H7 (cell line): Measurements from ENCODE around the gene DHFR. TPM values are rescaled to one million over a fixed set of nuclear protein-coding genes. Genes with fewer than 3 reads are reported as not detected.

Source experiments
- DNase-seq: peaks from one replicate; pipeline ENCODE4 v3.0.0; 2012
- H3K27me3 ChIP-seq: 2 replicates; pipeline ENCODE4 v1.6.0; 2011; ENCODE audit warnings: mild to moderate bottlenecking, low read length; ENCODE audit not compliant: control insufficient read depth, insufficient read depth
- H3K36me3 ChIP-seq: replicated peaks from 2 replicates; pipeline ENCODE4 v1.5.1; 2011; ENCODE audit warnings: low read length; ENCODE audit not compliant: control insufficient read depth, insufficient read depth
- H3K4me3 ChIP-seq: 2 replicates; pipeline ENCODE4 v1.5.1; 2011; ENCODE audit warnings: low read depth, mild to moderate bottlenecking, control low read depth, low read length, moderate library complexity; ENCODE audit not compliant: insufficient read depth
- total RNA-seq: library from RNA; depleted of rRNA; stranded (reverse); fragments of >200 nt; shearing (Covaris generic); gene quantifications from 2 replicates; pipeline ENCODE4 v1.2.3, GENCODE V29; 2014; rRNA removed

The DHFR gene
- total RNA-seq: 63.1 and 67.6 TPM in 2 replicates

DNA sequence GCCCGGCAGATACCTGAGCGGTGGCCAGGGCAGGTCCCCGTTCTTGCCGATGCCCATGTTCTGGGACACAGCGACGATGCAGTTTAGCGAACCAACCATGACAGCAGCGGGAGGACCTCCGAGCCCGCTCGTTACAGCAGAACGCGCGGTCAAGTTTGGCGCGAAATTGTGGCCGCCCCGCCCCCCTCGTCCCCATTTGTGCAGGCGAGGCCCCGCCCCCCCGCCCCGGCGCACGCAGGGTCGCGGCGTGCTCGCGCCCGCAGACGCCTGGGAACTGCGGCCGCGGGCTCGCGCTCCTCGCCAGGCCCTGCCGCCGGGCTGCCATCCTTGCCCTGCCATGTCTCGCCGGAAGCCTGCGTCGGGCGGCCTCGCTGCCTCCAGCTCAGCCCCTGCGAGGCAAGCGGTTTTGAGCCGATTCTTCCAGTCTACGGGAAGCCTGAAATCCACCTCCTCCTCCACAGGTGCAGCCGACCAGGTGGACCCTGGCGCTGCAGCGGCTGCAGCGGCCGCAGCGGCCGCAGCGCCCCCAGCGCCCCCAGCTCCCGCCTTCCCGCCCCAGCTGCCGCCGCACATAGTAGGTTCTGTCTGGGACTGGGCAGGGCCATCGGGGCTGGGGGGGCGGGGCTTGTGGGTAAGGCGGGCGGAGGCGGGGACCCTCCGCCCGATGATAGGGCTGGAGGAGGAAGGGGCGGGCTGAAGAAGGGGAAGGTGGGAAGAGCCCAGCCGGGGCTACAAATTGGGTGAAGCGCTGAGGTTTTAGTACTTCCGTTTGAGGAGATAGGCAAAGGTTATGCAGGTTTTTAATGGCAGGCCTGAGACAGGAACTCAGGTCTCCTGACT, at the start of gene DHFR, which contains the start of gene MSH3:
Gene DHFR (minus strand): TSS at position 593 of the 840 bp plus-strand sequence. CDS start 494 bp downstream, at position 99.
Gene MSH3 (plus strand): TSS at position 262 of the 840 bp plus-strand sequence. CDS start 76 bp downstream, at position 338.
- peaks cover 7% of the 10 kb centered on the region for H3K36me3 ChIP-seq
- DNase-seq: peak; percentile 96
- H3K4me3 ChIP-seq: peak within 1 kb of the TSS; percentile 97
- H3K27me3 ChIP-seq: no peaks in the 10 kb centered on the region

GRCh38 chr5:80704221-80704620, 49.4 kb upstream of the DHFR start:
- H3K36me3 ChIP-seq: no peaks in the 10 kb centered on the region; the same call in 1 of the 2 replicates
- no peaks in the 10 kb centered on the region for H3K27me3 ChIP-seq
- DNase-seq: no peak
- no peak overlapping the region for H3K4me3 ChIP-seq

DNA sequence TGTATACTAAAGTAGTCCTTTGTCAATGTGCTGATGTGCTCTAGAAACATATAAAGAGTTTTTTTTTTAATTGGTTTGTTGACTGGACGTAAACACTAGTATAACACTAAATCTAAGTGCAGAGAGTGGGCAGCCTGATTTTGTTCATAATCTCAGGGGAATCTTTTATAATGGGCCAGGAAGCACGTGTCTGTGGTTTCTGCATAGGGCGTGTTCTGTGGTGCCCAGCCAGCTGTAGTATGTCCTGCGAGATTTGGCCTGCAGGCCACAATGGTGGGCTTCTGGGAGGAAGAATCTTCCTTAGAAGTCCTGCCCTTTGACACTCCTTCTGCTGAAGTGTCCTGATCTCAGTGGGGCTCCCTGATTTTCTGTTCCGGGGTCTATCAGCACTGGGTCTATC, 49.0 kb upstream of the DHFR start:
- H3K27me3 ChIP-seq: no peaks in the 10 kb centered on the region
- no peak for DNase-seq
- H3K4me3 ChIP-seq: no peak overlapping the region
- no peaks in the 10 kb centered on the region; the same call in 1 of the 2 replicates for H3K36me3 ChIP-seq

DNA sequence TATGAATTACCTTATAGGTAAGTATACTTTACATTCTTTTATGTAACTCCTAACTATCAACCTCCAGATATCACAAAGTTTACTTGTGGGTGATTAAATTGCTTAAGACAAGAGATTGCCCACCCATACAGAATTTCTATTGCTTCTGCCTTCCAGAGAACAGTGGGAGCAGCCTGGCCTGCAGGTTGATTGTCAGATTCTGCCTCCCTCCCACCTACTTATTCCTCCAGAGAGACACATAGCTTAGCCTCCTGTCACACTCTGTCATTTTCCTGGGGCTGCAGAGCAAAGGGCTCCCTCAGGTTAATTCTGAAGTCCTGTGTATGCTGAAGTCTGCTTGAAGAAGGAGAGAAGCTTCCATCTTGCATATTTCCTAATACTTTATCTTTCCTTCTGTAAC, 48.5 kb upstream of the DHFR start:
- DNase-seq: no peak
- no peak overlapping the region for H3K4me3 ChIP-seq
- no peaks in the 10 kb centered on the region for H3K27me3 ChIP-seq
- H3K36me3 ChIP-seq: no peaks in the 10 kb centered on the region; the same call in 1 of the 2 replicates

GRCh38 chr5:80701597-80701996, 46.8 kb upstream of the DHFR start:
- Histone ChIP-seq H3K4me3 (no peak overlapping the region), H3K27me3 (no peaks in the 10 kb centered on the region), H3K36me3 (no peaks in the 10 kb centered on the region; the same call in 1 of the 2 replicates)
- no peak for DNase-seq

DNA sequence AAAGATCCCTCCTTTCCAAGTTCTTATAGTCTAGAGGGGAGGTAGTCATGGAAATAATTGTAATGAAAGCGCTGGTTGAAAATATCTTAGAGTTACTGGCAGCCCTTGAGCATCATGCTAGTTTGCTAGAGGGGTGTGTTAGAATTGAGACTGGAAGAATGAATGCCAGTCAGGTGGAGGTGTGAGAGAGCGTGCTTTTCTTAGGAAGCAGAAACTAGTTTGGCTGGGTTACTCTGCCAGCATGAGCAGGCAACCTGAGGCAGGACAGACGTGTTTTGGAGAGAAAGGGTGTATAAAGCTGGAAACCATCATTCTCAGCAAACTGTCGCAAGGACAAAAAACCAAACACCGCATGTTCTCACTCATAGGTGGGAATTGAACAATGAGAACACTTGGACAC, 43.6 kb upstream of the DHFR start:
- no peak for DNase-seq
- H3K4me3 ChIP-seq: no peak overlapping the region
- H3K36me3 ChIP-seq: no peaks in the 10 kb centered on the region; the same call in 1 of the 2 replicates
- no peaks in the 10 kb centered on the region for H3K27me3 ChIP-seq

- DNase-seq: no peak
- Histone ChIP-seq H3K36me3 (no peaks in the 10 kb centered on the region; the same call in 1 of the 2 replicates), H3K4me3 (no peak overlapping the region), H3K27me3 (no peaks in the 10 kb centered on the region)
These were observed 42.3 kb upstream of the DHFR start for GRCh38 chr5:80697100-80697499.

DNA sequence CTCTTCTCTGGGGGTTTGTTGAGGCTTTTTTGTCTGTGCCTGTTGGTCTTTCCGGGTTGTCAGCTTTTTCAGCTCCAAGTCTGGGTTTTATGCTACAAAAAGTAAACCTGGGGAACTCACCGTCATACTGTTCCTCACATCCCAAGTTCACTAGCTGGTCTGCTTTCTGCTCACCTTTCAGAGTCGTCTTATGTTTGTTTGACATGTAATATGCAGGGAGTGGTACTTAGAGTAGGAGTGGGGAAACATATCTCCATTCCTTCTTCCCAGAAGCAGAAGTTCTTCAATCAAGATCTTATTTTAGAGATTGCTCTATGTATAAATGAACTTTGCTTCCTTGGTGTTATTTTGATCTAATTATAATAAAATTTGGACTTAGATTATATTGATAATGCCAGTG, 41.7 kb upstream of the DHFR start:
- DNase-seq: no peak
- no peaks in the 10 kb centered on the region for H3K27me3 ChIP-seq
- H3K4me3 ChIP-seq: no peak overlapping the region
- H3K36me3 ChIP-seq: no peaks in the 10 kb centered on the region; the same call in 1 of the 2 replicates

DNA sequence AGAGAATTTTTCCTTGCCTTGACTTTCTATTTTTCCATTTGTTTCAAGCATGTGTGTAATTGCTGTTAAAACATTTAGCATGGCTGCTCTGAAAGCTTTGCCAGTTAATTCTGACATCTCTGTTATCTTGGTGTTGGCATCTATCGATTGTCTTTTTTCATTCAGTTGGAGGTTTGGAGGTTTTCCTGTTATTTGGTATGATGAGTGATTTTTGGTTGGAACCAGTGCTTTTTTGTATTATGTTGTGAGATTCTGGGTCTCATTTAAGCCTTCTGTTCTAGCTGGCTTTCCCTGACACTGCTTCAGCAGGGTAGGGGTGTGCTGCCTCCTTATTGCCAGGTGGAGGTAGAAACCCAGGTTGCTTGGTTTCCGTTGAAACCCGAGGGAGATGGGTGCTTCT, 40.9 kb upstream of the DHFR start:
- Histone ChIP-seq H3K36me3 (no peaks in the 10 kb centered on the region; the same call in 1 of the 2 replicates), H3K27me3 (no peaks in the 10 kb centered on the region), H3K4me3 (no peak overlapping the region)
- no peak for DNase-seq

- Histone ChIP-seq H3K4me3 (no peak overlapping the region), H3K27me3 (no peaks in the 10 kb centered on the region), H3K36me3 (no peaks in the 10 kb centered on the region; the same call in 1 of the 2 replicates)
- DNase-seq: no peak
These were observed 34.8 kb upstream of the DHFR start for GRCh38 chr5:80689627-80690026.

- Histone ChIP-seq H3K4me3 (no peak overlapping the region), H3K27me3 (no peaks in the 10 kb centered on the region), H3K36me3 (no peaks in the 10 kb centered on the region; the same call in 1 of the 2 replicates)
- DNase-seq: no peak
These were observed 34.1 kb upstream of the DHFR start for GRCh38 chr5:80688648-80689420.

- no peak for DNase-seq
- H3K36me3 ChIP-seq: no peaks in the 10 kb centered on the region
- H3K27me3 ChIP-seq: no peaks in the 10 kb centered on the region
- H3K4me3 ChIP-seq: no peak overlapping the region
These were observed 32.0 kb upstream of the DHFR start for GRCh38 chr5:80686757-80687156.

GRCh38 chr5:80676706-80677105, 21.9 kb upstream of the DHFR start:
- no peak overlapping the region for H3K4me3 ChIP-seq
- DNase-seq: no peak
- H3K27me3 ChIP-seq: no peaks in the 10 kb centered on the region
- H3K36me3 ChIP-seq: peaks cover 5% of the 10 kb centered on the region

DNA sequence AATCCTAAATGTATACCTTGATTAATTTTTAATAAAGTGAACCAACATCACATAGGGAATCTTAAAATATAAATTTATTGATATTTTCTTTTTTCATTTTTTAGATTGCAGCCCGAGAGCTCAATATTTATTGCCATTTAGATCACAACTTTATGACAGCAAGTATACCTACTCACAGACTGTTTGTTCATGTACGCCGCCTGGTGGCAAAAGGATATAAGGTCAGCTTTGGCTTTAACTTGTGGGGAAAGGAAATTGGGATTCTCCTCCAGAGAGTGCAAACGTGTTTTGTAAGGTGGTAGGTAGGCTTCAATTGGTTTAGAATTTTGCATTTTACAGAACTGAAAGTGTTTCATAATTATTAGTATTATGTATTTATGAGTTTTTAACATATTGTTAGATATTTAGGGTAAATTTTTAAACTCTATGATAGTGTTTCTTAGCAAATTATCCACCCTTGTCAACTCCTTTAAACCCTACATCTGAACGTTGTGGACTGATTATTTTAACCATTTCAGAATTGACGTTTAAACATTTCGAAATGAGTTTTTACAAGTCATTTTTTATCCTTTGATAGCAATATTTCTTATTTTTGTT, 17.5 kb upstream of the DHFR start:
- Histone ChIP-seq H3K4me3 (no peak overlapping the region), H3K27me3 (no peaks in the 10 kb centered on the region), H3K36me3 (peaks cover 5% of the 10 kb centered on the region)
- DNase-seq: peak; percentile 62
